Smooth muscle cell (in vitro differentiated cells): ENCODE measurements around the gene WDR48. TPM values are rescaled to one million over a fixed set of nuclear protein-coding genes. Genes with fewer than 3 reads are reported as not detected.

Experiments
- DNase-seq: peaks from one replicate; lab custom pipeline; 2025; ENCODE audit not compliant: unreplicated experiment; lab: John Stamatoyannopoulos, UW
- H2AFZ ChIP-seq: fragments of 200-600 bp; sonication (generic); 2 replicates; pipeline ENCODE4 v1.6.0; 2016; ENCODE audit warnings: antibody characterized with exemption, low read depth, mild to moderate bottlenecking
- H3F3A ChIP-seq: fragments of 200-600 bp; sonication (generic); 2 replicates; pipeline ENCODE4 v1.6.0; 2017; ENCODE audit warnings: antibody characterized with exemption, low read depth
- H3K27ac ChIP-seq: fragments of 200-600 bp; sonication (generic); 2 replicates; pipeline ENCODE4 v1.5.1; 2016; ENCODE audit warnings: low read depth, mild to moderate bottlenecking
- H3K27me3 ChIP-seq: fragments of 200-600 bp; sonication (generic); 2 replicates; pipeline ENCODE4 v1.6.1; 2016; ENCODE audit warnings: low read depth, mild to moderate bottlenecking
- H3K36me3 ChIP-seq: fragments of 200-600 bp; sonication (generic); 2 replicates; pipeline ENCODE4 v1.5.1; 2016; ENCODE audit warnings: low read depth
- H3K4me1 ChIP-seq: fragments of 200-600 bp; sonication (generic); 2 replicates; pipeline ENCODE4 v1.5.1; 2016; ENCODE audit warnings: low read depth
- H3K4me2 ChIP-seq: fragments of 200-600 bp; sonication (generic); 2 replicates; pipeline ENCODE4 v1.6.0; 2016; ENCODE audit warnings: mild to moderate bottlenecking
- H3K4me3 ChIP-seq: fragments of 200-600 bp; sonication (generic); 2 replicates; pipeline ENCODE4 v1.5.1; 2016; ENCODE audit warnings: mild to moderate bottlenecking
- H3K79me2 ChIP-seq: fragments of 200-600 bp; sonication (generic); 2 replicates; pipeline ENCODE4 v1.6.0; 2016; ENCODE audit warnings: low read depth, mild to moderate bottlenecking
- H3K9ac ChIP-seq: fragments of 200-600 bp; sonication (generic); 2 replicates; pipeline ENCODE4 v1.6.0; 2016; ENCODE audit warnings: low read depth
- H3K9me3 ChIP-seq: fragments of 200-600 bp; sonication (generic); replicated peaks from 2 replicates; pipeline ENCODE4 v1.5.1; 2016; ENCODE audit warnings: low read depth
- H4K20me1 ChIP-seq: fragments of 200-600 bp; sonication (generic); 2 replicates; pipeline ENCODE4 v1.6.0; 2016; ENCODE audit warnings: low read depth
- WGBS: methylation state at CpG from one replicate; pipeline ENCODE4 v1.1.7; 2016; ENCODE audit warnings: low lambda C conversion rate; 5-methylcytosine and 5-hydroxymethylcytosine counted together
- microRNA-seq: library from miRNA; unstranded; fragments of <30 nt; microRNA quantifications from one replicate; pipeline ENCODE4, GENCODE V29; 2016; ENCODE audit warnings: borderline number of aligned reads
- polyA plus RNA-seq: library from polyadenylated mRNA; unstranded; fragments of >200 nt; fragmentation: Nextera tagmentation; extraction: Ambion mirVana; gene quantifications from 2 replicates; pipeline ENCODE4 v1.2.1, GENCODE V29; 2016
- small RNA-seq: library from RNA; depleted of rRNA; stranded (forward); fragments of <200 nt; gene quantifications from one replicate; pipeline ENCODE3, GENCODE V24; 2014
- total RNA-seq: library from RNA; depleted of rRNA; stranded (reverse); fragments of >200 nt; gene quantifications from 2 replicates; pipeline ENCODE4 v1.2.3, GENCODE V29; 2014
- TF ChIP-seq, protein P1 (sequence below): fragments of 200-600 bp; sonication (generic); IDR thresholded peaks from 2 replicates; pipeline ENCODE4 v1.5.1; 2017; ENCODE audit warnings: borderline replicate concordance, mild to moderate bottlenecking, antibody characterized with exemption; ENCODE audit not compliant: insufficient read depth, poor library complexity, severe bottlenecking

The WDR48 gene
- total and polyA plus RNA-seq, 2 experiments from 2014 or later: 26.9 to 34.6 TPM

DNA sequence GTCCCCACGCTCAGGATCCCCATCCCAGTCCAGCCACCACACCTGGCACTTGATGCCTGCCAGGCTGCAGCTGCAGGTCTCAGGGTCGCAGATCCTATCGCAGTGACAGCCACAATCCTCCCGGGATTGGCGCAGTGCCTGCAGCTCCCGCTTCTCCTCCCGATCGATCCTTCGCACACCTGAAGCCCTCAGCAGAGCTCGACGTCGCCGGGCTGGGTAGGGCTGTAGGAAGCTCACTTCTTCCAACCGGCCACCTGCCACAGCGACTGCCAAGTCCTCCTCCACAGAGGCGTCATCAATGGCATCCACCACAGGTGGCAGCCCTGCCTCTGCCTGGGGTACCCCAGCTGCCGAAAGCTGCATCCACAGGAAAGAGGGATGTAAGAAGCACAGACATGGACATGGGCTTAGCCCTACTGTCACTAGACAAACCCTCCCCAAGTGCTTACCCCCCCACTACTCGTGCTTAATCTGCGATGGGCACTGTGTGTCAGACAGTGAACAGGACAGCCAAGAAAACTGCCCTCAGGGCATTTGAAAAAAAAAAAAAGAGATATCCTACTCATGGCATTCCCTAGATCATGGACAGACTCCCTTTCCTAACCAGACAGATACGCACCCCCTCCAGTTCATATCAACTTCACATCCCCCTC lies 92.4 kb downstream of the WDR48 start:
- DNase-seq: no peak
- H3K9ac ChIP-seq: no peak overlapping the region
- 94% methylated on average over 20 of the region's 20 CpGs for WGBS

DNA sequence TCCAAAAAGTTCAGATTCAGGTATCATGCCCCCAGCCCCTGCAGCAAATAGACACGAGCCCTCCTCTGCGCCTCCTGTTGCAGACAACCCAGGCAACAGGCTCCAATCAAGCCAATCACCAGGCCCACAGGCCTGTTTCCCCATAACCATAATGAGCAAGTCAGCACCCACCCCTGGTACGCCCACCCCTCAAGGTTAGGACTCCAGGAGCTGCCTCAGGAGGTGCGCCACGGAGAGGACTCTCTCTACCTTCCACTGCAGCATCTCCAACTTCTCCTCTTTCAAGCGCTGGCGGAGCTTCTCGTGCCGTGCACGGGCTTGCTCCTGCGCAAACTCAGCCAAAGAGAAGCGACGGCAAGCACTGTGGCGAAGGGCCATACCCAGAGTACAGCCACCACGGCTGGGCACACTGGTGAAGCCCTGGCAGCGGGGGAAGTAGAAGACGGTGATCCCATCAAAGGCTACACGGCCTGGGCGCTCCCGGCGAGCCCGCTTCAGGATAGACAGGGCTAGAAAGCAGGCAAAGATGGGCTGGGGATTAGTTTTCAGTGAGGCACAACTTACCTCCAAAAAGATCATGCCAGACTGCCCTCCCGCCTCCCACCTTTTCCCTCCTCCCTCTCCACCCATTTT lies 93.0 kb downstream of the WDR48 start:
- H3K27ac ChIP-seq: peak overlapping the region; percentile 97
- H3K79me2 ChIP-seq: peaks cover 82% of the 10 kb centered on the region
- no peak overlapping the region for H3K4me3 ChIP-seq
- 97% methylated on average over 21 of the region's 23 CpGs for WGBS
- TF ChIP-seq, protein P1, sequence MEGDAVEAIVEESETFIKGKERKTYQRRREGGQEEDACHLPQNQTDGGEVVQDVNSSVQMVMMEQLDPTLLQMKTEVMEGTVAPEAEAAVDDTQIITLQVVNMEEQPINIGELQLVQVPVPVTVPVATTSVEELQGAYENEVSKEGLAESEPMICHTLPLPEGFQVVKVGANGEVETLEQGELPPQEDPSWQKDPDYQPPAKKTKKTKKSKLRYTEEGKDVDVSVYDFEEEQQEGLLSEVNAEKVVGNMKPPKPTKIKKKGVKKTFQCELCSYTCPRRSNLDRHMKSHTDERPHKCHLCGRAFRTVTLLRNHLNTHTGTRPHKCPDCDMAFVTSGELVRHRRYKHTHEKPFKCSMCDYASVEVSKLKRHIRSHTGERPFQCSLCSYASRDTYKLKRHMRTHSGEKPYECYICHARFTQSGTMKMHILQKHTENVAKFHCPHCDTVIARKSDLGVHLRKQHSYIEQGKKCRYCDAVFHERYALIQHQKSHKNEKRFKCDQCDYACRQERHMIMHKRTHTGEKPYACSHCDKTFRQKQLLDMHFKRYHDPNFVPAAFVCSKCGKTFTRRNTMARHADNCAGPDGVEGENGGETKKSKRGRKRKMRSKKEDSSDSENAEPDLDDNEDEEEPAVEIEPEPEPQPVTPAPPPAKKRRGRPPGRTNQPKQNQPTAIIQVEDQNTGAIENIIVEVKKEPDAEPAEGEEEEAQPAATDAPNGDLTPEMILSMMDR: no peak
- H3K9me3 ChIP-seq: no peaks in the 10 kb centered on the region
- H3K9ac ChIP-seq: no peak overlapping the region
- H3K4me1 ChIP-seq: peaks cover 31% of the 10 kb centered on the region
- H2AFZ ChIP-seq: no peak overlapping the region
- H3K36me3 ChIP-seq: peaks cover 22% of the 10 kb centered on the region
- peaks cover 100% of the 10 kb centered on the region for H4K20me1 ChIP-seq
- H3F3A ChIP-seq: peaks cover 65% of the 10 kb centered on the region
- no peak for DNase-seq
- H3K4me2 ChIP-seq: no peak overlapping the region
- no peaks in the 10 kb centered on the region for H3K27me3 ChIP-seq

More for the DNA sequence above, 92.4 kb downstream of the WDR48 start:
- TF ChIP-seq, protein P1: no peak
- H3K9me3 ChIP-seq: no peaks in the 10 kb centered on the region
- no peak overlapping the region for H3K4me3 ChIP-seq
- peaks cover 100% of the 10 kb centered on the region for H4K20me1 ChIP-seq
- H3K4me1 ChIP-seq: peaks cover 26% of the 10 kb centered on the region
- no peak overlapping the region for H2AFZ ChIP-seq
- no peaks in the 10 kb centered on the region for H3K27me3 ChIP-seq
- peaks cover 22% of the 10 kb centered on the region for H3K36me3 ChIP-seq
- no peak overlapping the region for H3K27ac ChIP-seq
- H3K4me2 ChIP-seq: no peak overlapping the region
- peaks cover 76% of the 10 kb centered on the region for H3K79me2 ChIP-seq
- H3F3A ChIP-seq: peaks cover 67% of the 10 kb centered on the region

DNA sequence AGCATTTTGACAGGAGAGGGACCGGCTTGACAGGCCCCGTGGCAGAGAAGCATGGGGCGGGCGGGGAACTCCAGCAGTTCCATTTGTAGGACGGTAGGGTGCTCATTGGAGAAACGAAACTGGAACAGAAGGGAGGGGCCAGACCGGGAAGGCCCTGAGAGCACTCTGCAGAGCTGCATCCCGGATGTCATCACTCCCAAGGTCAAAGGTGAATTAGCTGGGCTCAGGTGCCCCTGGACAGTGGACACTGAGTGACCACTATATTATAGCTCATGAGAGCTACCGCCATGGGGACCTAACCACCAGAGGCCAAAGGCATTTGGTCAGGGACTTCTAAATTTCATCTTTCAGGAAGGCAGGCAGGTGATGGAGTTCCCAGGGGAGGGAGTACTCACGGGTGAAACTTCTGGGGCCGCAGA lies 94.3 kb downstream of the WDR48 start:
- H3K27ac ChIP-seq: peak overlapping the region; percentile 97
- 72% methylated on average over 11 of the region's 11 CpGs for WGBS
- TF ChIP-seq, protein P1: no peak
- peaks cover 67% of the 10 kb centered on the region for H3F3A ChIP-seq
- peak overlapping the region; percentile 87 for H3K4me2 ChIP-seq
- DNase-seq: no peak
- H3K4me3 ChIP-seq: no peak overlapping the region
- no peak overlapping the region for H2AFZ ChIP-seq
- peaks cover 40% of the 10 kb centered on the region for H3K4me1 ChIP-seq
- H3K9me3 ChIP-seq: no peaks in the 10 kb centered on the region
- peaks cover 100% of the 10 kb centered on the region for H4K20me1 ChIP-seq
- H3K27me3 ChIP-seq: no peaks in the 10 kb centered on the region
- H3K36me3 ChIP-seq: peaks cover 22% of the 10 kb centered on the region
- H3K79me2 ChIP-seq: peaks cover 88% of the 10 kb centered on the region
- peak overlapping the region; percentile 70 for H3K9ac ChIP-seq

Small RNAs within 50 kb of the gene (microRNA-seq; reads per million reads assigned to microRNA genes)
- not detected for gene MIR6822

Small RNAs within 50 kb of the gene (small RNA-seq; reads per million reads assigned to genes)
- gene RNU6-1227P: not detected

Other genes starting within 250 kb of the WDR48 start
- not detected in 2 replicates for gene SCN10A, start 235.8 kb upstream of the WDR48 start, total RNA-seq
- not detected in 2 replicates for gene SCN10A, start 235.8 kb upstream of the WDR48 start, polyA plus RNA-seq
- 0.04 TPM in 1 of 2 replicates, not detected in the other for gene SCN11A, start 72 bp upstream of the WDR48 start, total RNA-seq
- not detected in 2 replicates for gene SCN11A, start 72 bp upstream of the WDR48 start, polyA plus RNA-seq
- gene GORASP1, start 55.6 kb downstream of the WDR48 start, total RNA-seq: 27.6 and 29.5 TPM in 2 replicates
- gene GORASP1, start 55.6 kb downstream of the WDR48 start, polyA plus RNA-seq: 41.6 and 57.0 TPM in 2 replicates
- gene TTC21A, start 55.7 kb downstream of the WDR48 start, total RNA-seq: 1.7 and 2.3 TPM in 2 replicates
- gene TTC21A, start 55.7 kb downstream of the WDR48 start, polyA plus RNA-seq: 10.2 and 10.6 TPM in 2 replicates
- 124 and 159 TPM in 2 replicates for gene CSRNP1, start 101.6 kb downstream of the WDR48 start, total RNA-seq
- 198 and 252 TPM in 2 replicates for gene CSRNP1, start 101.6 kb downstream of the WDR48 start, polyA plus RNA-seq
- gene XIRP1, start 140.6 kb downstream of the WDR48 start, total RNA-seq: 0.13 and 0.31 TPM in 2 replicates
- gene XIRP1, start 140.6 kb downstream of the WDR48 start, polyA plus RNA-seq: 0.60 and 0.75 TPM in 2 replicates
- gene CX3CR1, start 228.0 kb downstream of the WDR48 start, total RNA-seq: 0.31 TPM in 1 of 2 replicates, not detected in the other
- 0.70 TPM in 1 of 2 replicates, not detected in the other for gene CX3CR1, start 228.0 kb downstream of the WDR48 start, polyA plus RNA-seq